Iris pigment epithelial cell (primary cell): ENCODE measurements around the gene CFL1.
"Not testable (repeated sequence)": the region's sequence is repeated elsewhere in the genome, so short reads cannot be mapped to it uniquely, and the experiment has no call there.

Experiments
- DNase-seq: peaks from one replicate; pipeline ENCODE4 v3.0.0-alpha.2; 2011; ENCODE audit warnings: low read depth

The CFL1 gene

DNA sequence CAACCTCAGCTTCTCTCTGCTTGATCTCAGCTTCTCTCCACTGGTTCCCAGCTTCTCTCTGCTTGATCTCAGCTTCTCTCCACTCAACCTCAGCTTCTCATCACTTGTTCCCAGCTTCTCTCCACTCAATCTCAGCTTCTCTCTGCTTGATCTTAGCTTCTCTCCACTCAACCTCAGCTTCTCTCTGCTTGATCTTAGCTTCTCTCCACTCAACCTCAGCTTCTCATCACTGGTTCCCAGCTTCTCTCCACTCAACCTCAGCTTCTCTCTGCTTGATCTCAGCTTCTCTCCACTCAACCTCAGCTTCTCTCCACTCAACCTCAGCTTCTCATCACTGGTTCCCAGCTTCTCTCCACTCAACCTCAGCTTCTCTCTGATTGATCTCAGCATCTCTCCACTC is 25.7 kb downstream of the CFL1 start:
- not testable (repeated sequence) for DNase-seq

DNA sequence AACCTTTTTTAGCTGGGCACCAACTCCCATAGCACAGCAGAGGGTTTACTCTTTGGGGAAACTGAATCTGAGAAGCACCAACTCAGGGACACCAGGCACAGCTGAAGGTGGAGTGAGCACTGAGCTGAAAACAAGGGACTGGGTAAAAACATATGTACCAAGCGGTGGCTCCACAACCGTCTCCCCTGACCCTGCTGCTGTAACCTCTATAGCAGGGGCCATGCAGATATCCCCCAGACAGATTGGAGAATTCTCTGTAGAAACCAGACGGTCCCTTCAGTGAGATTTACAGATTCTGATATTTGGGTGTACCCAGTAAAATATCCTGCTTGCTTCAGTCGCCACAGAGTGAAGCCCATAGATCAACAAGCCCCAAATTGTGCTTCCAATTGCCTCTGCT is 28.5 kb downstream of the CFL1 start:
- no peak for DNase-seq

DNA sequence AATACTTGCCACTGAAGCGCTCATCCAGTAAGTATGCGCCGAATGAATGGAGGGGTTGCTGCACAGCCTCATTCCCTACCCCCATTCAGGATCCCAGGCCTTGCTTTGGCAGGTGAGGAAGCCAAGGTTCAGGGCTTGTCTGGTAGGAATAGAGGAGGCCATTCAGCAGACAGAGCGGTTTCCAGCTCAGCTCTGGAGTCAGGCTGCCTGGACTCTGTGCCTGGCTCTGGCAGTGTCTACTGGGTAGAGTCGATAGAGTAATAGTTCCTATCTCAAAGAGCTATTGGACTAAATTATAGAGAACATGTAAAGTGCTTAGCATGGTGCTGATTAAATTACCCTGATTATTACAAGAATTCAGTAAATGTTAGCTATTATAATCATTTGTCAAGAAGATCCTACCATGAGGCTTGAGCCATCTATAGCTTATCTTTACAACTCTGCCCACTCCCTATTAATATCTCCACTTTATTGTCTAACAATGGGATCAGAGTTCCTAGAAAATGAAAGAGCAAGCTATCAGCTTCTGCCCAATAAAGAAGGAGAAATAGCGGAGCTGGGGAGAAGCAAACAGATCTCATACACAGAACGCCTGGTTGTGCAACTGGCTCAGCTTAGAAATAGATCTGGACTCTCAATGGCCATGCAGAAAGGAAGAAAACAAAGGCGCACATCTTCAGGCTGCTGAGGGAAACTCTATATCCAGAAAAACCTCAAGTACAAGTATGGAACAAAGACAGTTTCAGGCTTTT is 30.8 kb downstream of the CFL1 start:
- no peak for DNase-seq

DNA sequence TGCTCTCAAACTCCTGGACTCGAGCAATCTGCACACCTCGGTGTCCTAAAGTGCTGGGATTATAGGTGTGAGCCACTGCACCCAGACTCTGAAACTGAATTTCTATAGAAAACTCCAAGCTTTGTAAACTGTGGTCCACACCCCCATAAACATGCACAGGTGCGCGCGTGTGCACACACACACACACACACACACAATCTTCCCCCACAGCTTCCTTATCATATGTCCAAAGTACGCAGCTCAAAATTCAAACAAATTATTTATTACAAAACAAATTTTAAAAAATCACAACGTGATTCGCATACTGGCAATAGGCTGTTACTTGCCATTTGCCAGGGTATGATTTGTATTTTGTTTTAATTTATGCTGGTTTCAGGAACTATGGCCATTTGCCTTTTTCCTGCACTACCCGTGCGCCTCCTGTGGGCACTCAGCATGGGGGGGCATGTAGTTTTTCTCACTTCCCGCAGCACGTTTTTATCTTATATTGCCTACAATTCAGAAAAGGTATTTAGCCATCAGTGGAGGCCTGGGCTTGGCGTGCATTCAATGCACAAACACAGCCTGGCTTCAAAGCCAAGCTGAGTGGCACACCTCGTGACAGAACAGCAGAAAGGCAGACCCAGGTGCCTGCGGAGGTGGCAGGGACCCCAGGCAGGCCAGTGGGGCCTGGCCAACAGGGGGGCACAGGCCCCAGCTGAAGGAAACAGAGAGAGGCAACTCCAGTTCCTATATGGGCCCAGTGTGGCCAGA is 35.0 kb downstream of the CFL1 start:
- DNase-seq = no peak

DNA sequence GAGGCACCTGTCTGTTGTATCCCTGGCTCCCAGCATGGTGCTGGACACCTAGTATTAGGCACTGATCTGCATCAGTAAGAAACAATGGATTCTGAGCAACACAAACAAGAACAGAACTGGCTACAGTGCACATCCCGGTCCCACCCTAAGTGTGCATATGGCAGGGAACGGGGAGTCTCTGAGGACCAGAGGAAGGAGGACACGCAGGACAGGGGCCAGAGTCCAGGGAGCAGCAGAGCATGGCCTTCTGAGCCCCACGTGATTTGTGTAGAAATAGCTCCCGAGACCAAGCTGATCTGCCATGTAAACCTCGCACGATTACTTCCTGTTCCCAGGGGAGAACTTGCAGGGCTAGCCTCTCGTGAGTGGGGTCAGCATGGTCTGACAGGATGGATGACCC is 36.9 kb downstream of the CFL1 start:
- DNase-seq = no peak

DNA sequence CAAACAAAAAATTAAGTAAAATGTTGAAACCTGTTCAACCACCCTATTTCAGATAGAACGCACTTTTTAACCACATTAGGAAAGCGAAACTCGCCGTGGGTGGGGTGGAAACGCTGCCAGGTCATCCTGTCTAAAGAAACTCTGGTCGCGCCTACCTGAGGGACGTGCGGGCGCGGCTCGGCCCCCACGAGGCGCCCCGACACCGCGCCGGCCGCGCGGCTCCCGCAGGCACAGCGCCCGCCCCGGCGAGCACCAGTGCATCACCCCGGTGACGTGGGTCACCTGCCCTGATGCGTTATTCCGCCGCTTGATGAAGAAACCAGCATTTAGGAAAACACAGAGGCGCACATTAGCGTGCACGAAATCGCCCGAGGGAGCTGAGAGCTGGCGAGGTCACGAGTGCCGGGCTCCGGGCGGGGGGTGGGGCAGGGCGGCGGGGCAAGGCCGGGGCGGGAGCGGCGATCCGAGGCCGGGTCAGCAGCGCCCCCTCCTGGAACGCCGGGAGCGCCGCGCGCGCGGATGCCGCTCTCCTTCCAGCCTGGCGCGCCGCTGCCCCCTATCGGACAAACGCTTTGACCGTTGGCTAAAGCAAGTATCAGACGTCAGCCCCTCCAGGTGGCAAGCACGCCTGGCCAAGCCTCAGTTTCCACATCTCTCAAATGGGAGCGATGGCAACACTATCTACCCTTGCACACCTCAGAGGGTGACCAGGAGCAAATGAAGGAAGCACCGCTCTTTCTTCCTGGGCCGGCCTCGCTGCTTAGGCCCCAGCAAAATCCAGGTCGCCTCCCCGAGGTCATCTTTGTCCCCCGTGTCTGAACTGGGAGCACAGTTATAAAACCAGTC is 39.9 kb downstream of the CFL1 start:
- peak; percentile 77 for DNase-seq

DNA sequence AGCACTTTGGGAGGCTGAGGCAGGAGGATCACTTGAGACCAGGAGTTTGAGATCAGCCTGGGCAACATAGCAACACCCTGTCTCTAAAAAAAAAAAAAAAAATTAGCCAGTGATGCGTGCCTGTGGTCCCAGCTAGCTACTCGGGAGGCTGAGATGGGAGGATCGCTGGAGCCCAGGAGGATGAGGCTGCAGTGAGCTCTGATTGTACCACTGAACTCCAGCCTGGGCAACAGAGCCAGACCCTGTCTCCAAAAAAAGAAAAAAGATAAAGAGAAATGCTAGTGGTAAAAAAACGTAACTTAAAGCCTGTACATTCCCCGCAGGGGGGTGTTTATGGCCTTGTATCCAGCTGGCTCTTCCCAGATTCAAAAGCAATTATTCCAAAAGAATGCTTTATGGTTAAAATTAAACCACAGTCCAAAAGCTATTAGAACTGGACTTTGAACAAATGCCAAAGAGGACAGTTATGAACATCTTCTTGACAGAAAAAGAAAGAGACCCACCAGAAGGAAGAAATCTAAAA is 40.6 kb downstream of the CFL1 start:
- no peak for DNase-seq

DNA sequence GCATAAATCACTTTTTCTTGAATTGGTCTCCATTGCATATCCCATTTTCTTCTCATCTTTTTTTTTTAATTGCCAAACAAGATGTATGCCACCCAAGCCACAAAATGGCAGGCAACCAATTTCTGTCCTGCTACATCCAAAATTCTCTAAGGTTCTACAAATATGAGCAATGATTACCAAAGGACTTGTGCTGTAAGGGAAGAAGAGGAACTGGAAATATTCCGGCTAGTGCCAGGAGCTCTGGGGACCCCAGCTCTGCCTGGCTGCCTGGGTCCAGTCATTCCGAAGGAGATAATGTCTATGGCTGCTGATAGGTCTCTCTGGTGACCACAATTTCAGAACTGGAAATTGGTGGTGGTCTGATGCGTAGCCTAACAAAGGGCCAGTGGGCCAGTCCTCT is 41.3 kb downstream of the CFL1 start:
- no peak for DNase-seq

DNA sequence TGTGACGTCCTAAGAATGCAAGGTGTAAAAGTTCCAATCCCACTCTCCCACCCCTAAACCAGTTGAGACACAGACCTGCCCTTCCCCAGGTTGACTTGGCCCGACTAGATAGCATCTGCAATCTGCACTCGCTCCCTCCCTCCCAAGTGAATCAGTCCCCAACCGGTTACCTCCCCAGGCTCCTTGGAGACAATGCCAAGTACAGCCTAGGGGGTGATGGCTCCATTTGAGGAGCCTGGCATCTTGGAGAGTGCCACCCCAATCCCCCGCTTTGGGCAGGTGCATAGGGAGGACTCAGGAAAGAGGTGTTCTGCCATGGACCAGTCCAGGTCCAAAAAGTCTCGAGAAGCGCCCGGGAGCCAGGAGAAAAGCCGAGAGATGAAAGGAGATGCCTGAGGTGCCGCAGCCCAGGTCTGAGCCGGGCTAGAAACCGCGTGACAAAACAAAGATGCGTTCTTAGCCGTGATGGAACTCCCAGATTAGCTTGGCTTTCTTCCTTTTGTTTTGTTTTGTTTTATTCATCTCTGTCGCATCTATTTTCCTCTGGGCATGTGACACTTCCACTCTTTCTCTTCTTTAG is 42.9 kb downstream of the CFL1 start:
- DNase-seq = no peak

DNA sequence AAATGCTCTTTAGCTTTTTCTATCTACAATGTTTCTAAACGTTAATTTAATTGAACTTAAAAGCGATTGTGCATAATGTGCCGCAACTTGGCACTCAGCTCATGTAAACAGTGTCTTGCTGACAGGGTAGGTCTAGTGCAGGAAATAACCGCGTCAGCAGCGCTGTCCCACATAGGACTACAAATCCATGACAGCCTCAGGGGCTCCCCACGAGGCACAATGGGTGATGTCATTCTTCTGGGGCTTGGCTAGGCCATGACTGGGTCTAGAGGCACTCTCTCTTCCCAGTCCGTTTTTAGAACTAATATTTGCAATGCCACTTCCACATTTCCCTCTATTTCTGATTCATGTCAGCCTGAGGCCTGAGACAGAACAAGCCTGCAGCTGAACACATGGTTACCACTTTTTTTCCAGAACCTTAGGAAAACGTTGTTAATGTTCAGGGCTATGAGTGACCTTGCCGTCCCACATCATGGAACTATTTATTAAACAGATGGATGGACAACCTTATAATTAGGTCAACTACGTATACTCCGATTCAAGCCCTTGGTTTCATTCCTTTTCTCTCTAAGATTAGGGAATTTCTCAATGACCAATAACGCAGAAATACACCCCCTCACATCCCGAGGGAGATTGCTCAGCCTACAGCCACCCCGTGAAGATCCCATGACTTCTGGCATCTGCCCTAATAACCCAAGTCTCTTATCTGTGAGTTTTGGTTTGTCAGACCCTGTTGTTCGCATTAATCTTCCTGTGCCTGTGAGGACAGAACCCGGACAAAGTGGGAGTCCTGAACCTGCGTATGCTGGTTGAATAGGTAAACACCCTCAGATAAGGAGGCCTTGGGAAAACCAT is 43.6 kb downstream of the CFL1 start:
- no peak for DNase-seq

DNA sequence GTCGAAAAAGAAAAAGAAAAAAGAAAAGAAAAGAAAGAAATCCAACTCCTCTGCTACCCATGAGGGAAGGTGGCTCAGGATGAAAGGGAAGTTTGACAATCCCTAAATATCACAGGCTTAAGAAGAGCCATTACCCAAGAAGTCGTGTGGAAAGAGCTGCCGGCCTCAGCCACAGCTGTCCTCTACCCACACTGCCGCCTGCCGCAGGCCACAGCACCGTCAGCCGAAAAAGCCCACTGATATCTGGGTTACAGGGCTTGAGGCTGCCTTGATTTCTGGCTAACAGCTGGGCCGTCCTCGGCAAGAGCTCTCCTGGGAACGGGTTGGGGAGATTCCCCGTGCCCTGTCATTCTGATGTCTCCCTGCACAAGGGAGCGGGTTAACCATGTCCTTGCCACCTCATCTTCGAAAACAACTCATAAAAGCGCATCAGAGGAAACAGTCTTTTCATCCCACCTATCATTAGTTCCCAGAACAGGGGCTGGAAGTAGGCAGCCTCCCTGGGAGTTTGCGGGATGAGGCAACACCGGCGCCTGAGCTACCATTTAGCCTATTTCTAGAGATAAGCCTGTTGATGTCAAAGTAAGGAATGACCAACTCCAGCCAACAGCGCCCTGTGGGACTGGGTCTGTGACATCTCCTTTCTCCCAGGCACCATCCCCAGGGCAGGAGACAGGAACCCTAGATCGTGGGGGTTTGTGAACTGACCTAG is 46.1 kb downstream of the CFL1 start:
- DNase-seq = no peak

DNA sequence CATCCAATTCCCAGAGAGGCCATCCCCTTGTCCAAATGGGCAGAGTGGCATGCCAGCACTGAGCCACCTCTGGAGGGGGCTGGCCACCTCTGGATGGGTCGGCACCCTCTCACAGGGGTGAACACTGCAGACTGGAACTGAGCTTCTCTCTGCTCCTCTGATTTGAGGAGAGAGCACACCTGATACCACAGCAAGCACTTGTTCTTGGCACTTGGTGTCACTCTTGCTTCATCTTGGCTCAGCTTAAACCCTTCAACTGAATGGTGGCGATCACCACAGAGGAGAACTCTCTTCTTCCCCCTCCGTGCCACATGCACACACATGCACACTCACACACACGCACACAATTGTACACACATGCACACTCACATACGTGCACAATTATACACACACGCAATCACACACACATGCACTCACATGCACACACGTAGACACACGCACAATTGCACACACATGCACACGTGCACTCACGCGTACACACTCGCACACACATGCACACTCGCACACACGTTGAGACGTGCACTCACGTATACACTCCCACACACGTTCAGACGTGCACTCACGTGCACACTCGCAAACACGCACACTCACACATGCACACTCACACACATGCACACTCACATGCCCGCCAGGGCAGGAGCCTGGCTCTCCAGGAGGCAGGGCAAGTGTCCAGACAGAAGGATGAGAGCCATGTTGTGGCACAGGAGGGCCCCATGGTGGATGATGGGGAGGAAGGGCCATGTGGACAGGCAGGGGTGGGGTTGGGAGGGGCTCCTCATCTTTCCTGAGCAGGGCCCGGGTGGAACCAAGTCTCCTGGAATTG is 47.7 kb downstream of the CFL1 start:
- no peak for DNase-seq

DNA sequence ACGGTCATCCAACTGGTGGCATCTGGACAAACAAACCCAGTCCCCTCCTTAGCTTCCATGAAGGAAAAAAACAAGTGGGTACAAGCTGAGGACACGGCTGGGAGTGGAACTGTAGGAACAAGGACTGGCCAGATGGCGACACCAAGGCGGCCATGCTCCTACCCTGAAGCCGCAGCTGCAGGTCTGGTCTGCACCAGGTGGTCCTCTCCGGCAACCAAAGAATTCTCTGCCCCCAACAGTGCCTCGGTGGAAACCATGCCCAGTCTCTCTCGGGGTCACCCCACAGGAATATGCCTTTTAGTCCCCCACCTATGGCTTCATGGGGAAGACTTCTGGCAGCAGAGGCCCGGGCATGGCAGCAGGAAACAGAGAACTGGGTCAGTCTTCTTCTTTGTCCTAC is 48.5 kb downstream of the CFL1 start:
- no peak for DNase-seq

DNA sequence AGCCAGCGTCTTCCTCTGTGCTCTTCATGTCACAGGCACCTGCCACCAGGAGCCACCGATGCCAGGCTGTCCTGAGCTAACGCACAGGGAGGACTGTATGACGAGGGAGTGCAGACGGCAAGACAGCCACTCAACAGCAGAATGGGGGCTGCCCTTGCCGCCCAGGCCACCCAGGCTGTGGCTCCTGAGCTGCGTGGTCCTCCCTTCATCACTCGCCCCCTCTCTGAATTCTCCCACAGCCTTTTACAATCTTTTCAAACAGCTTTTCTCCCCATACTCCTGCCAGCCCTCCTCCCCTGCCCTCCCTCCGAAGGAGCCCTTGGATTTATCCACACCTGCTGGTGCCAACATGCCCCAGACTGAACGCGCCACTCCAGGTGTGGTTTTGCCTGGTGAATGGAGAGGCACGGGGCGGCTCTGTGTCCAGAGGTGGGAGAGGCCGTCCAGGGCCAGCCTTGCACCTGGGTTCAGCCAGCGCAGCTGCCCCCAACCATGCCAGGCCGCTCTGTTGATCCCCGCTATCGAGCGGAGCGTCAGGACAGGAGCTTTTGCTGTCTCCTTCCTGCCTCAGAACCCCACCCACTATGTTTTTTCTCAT is 49.1 kb downstream of the CFL1 start:
- no peak for DNase-seq

DNA sequence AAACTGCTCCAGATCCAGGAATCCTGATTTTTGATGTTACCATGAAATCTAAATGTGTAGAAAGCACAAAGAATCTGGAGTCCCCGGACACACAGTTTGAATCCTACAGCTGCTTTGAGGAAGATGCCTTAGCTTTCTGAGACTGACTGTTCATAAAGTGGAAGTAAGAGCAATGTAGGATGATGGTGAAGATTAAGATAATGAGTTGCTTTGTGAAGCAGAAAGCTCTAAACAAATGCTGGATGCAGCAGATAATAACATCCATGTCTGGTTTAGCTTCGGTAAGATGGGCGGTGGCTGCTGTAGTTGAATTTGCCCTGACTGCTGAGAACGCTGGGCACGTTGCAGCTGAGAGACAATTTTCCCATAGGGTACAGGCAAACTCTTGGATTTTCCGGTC is 51.0 kb downstream of the CFL1 start:
- no peak for DNase-seq
